Loucy (cell line): Measurements from ENCODE around the gene ERICH6B.

Experiments
- EZH2phosphoT487 ChIP-seq: fragments of 200-600 bp; IDR thresholded peaks from 2 replicates; pipeline ENCODE4 v1.6.1; 2018; ENCODE audit warnings: antibody characterized with exemption, mild to moderate bottlenecking, moderate library complexity, borderline replicate concordance
- TF ChIP-seq, protein P1 (sequence below): fragments of 200-600 bp; sonication (generic); conservative IDR thresholded peaks from 2 replicates; pipeline ENCODE4 v1.5.1; 2014; ENCODE audit warnings: mild to moderate bottlenecking, antibody characterized with exemption, low read length

- TF ChIP-seq, protein P1, sequence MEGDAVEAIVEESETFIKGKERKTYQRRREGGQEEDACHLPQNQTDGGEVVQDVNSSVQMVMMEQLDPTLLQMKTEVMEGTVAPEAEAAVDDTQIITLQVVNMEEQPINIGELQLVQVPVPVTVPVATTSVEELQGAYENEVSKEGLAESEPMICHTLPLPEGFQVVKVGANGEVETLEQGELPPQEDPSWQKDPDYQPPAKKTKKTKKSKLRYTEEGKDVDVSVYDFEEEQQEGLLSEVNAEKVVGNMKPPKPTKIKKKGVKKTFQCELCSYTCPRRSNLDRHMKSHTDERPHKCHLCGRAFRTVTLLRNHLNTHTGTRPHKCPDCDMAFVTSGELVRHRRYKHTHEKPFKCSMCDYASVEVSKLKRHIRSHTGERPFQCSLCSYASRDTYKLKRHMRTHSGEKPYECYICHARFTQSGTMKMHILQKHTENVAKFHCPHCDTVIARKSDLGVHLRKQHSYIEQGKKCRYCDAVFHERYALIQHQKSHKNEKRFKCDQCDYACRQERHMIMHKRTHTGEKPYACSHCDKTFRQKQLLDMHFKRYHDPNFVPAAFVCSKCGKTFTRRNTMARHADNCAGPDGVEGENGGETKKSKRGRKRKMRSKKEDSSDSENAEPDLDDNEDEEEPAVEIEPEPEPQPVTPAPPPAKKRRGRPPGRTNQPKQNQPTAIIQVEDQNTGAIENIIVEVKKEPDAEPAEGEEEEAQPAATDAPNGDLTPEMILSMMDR = peak; percentile 32
- no peak for TF ChIP-seq EZH2phosphoT487
These were observed 30.7 kb downstream of the ERICH6B start for GRCh38 chr13:45584816-45585215.
